Panc1 (cell line): ENCODE measurements around the gene C11orf16. TPM values are rescaled to one million over a fixed set of nuclear protein-coding genes. Genes with fewer than 3 reads are reported as not detected.

Experiments used
- ATAC-seq: fragments of 200-7000 bp; cut with Tn5 transposase; 2 replicates; pipeline ENCODE4 v1.9.1; 2020; ENCODE audit warnings: mild to moderate bottlenecking, moderate library complexity
- BruUV-seq: library from RNA; stranded (reverse); fragments of 400-500 nt; replicated peaks from 2 replicates; lab custom pipeline; 2021; lab: Mats Ljungman, UMichigan
- CTCF ChIA-PET: fragments of 300-600 bp; sonication (Branson Sonifier 250); formaldehyde crosslinking; loops from one replicate; lab custom pipeline; 2022; ENCODE audit warnings: antibody characterized with exemption; lab: Charles Lee
- POLR2A ChIA-PET: fragments of 300-600 bp; sonication (Branson Sonifier 250); formaldehyde crosslinking; loops from one replicate; lab custom pipeline; 2022; ENCODE audit warnings: antibody characterized with exemption; lab: Charles Lee
- DNase-seq: peaks from one replicate; pipeline ENCODE4 v3.0.0-alpha.2; 2010; ENCODE audit warnings: low read depth, low spot score
- H3K27ac ChIP-seq: 2 replicates; pipeline ENCODE4 v1.5.1; 2011; ENCODE audit warnings: mild to moderate bottlenecking, low read length, inconsistent platforms
- H3K27me3 ChIP-seq: fragments of 200-500 bp; sonication (Bioruptor generic); 2 replicates; pipeline ENCODE4 v1.6.0; 2014; ENCODE audit warnings: low read length, inconsistent platforms; ENCODE audit not compliant: control insufficient read depth, insufficient read depth
- H3K36me3 ChIP-seq: fragments of 200-500 bp; sonication (Bioruptor generic); 2 replicates; pipeline ENCODE4 v1.5.1; 2014; ENCODE audit warnings: inconsistent platforms, mild to moderate bottlenecking, low read length, moderate library complexity; ENCODE audit not compliant: control insufficient read depth, insufficient read depth
- H3K4me1 ChIP-seq: 2 replicates; pipeline ENCODE4 v1.5.1; 2011; ENCODE audit warnings: inconsistent platforms, mild to moderate bottlenecking, low read length, moderate library complexity; ENCODE audit not compliant: control insufficient read depth, insufficient read depth
- H3K4me3 ChIP-seq, 2 experiments: 2 replicates each; pipeline ENCODE4 v1.5.1; 2011 to 2012; ENCODE audit warnings: low read depth in 2 of 2, low read length in 2 of 2, mild to moderate bottlenecking in 2 of 2, inconsistent platforms in 1 of 2, moderate library complexity in 1 of 2
- H3K9me3 ChIP-seq: fragments of 200-500 bp; sonication (Bioruptor generic); 2 replicates; pipeline ENCODE4 v1.5.1; 2014; ENCODE audit warnings: low read depth, mild to moderate bottlenecking, inconsistent platforms, low read length, moderate library complexity; ENCODE audit not compliant: control insufficient read depth, insufficient read depth
- CTCF ChIP-seq: fragments of 450-650 bp; IDR thresholded peaks from 2 replicates; pipeline ENCODE4 v1.5.1; 2017; ENCODE audit warnings: mild to moderate bottlenecking
- POLR2AphosphoS5 ChIP-seq: IDR thresholded peaks from 2 replicates; pipeline ENCODE4 v1.6.1; 2012; ENCODE audit warnings: mild to moderate bottlenecking, low read depth, low read length, moderate library complexity
- REST ChIP-seq, 2 experiments: IDR thresholded peaks; 2 replicates each; pipeline ENCODE4 v1.6.1; 2011 to 2012; ENCODE audit warnings: low read depth in 2 of 2, control low read depth in 1 of 2, low read length in 1 of 2, mild to moderate bottlenecking in 1 of 2, moderate library complexity in 1 of 2; ENCODE audit not compliant: insufficient read depth in 1 of 2
- SIN3A ChIP-seq: IDR thresholded peaks from 2 replicates; pipeline ENCODE4 v1.6.1; 2012; ENCODE audit warnings: low read depth, mild to moderate bottlenecking, low read length, moderate library complexity, borderline replicate concordance; ENCODE audit not compliant: insufficient read depth
- TCF7L2 ChIP-seq: IDR thresholded peaks from 2 replicates; pipeline ENCODE4 v1.6.1; 2011; ENCODE audit warnings: mild to moderate bottlenecking, low read depth, low read length, inconsistent platforms
- in situ Hi-C: cut with HindIII; loops from 2 replicates; pipeline ENCODE4 v1.10.0; 2016; ENCODE audit warnings: low sequenced_read_pairs, low pct_unique_long_range_greater_than_20kb
- intact Hi-C: fragments of 100-400 bp; cut with micrococcal nuclease; formaldehyde crosslinking; loops from one replicate; pipeline ENCODE4 v1.10.0; 2022; ENCODE audit not compliant: unreplicated experiment
- total RNA-seq: library from RNA; stranded (reverse); gene quantifications from one replicate; pipeline ENCODE4 v1.2.1, GENCODE V29; 2021; ENCODE audit not compliant: unreplicated experiment

C11orf16 gene
- total RNA-seq, 1 experiment from 2014 or later = 0.15 TPM

GRCh38 chr11:8913961-8914660 is 18.6 kb downstream of the C11orf16 start:
- TSS peak; percentile 9 for BruUV-seq
- no peaks in the 10 kb centered on the region for H3K9me3 ChIP-seq
- no peak for TF ChIP-seq TCF7L2
- TF ChIP-seq CTCF = peak; percentile 97
- in situ Hi-C loops (no loop called here), intact Hi-C loops (loop anchor here (1.0 to 5.0 kb wide), 2 partner anchors 45 to 223 kb away; no protein-coding TSS in a partner anchor)
- peaks cover 44% of the 10 kb centered on the region for H3K4me1 ChIP-seq
- ATAC-seq = no peak
- peaks cover 22% of the 10 kb centered on the region for H3K36me3 ChIP-seq
- H3K4me3 ChIP-seq = no peak overlapping the region
- POLR2A ChIA-PET = no interaction called here
- CTCF ChIA-PET = interaction anchor here (0.6 to 2.7 kb wide), 4 partner anchors 20 to 225 kb away, joined by 3 to 43 read pairs (median 12); no protein-coding TSS in a partner anchor
- DNase-seq = no peak
- H3K27ac ChIP-seq = peak overlapping the region; percentile 29
- no peaks in the 10 kb centered on the region for H3K27me3 ChIP-seq

GRCh38 chr11:8911029-8911823 is 21.5 kb downstream of the C11orf16 start, which contains the start of gene AKIP1:
Gene AKIP1, plus strand, starts transcription at chr11:8911189. Its CDS starts 261 bp downstream, at chr11:8911450.
- 0 out of 4 replicates have a peak, but pooled peaks of 1 of the 2 experiments have one; percentile 14 for TF ChIP-seq REST (IDR thresholded peaks at IDR 0.05; ENCODE audit: insufficient read depth in 1 of 2, low read depth in 2 of 2, low read length in 1 of 2)
- TF ChIP-seq SIN3A = peak; percentile 69; the same call in 1 of the 2 replicates
- no peak for TF ChIP-seq TCF7L2
- TF ChIP-seq POLR2AphosphoS5 = peak; percentile 87
- Histone ChIP-seq H3K27ac (peak within 1 kb of the TSS; percentile 88), H3K36me3 (peaks cover 5% of the 10 kb centered on the region), H3K9me3 (no peaks in the 10 kb centered on the region), H3K27me3 (no peaks in the 10 kb centered on the region), H3K4me3 (peak within 1 kb of the TSS; percentile 72 to 81), H3K4me1 (peaks cover 28% of the 10 kb centered on the region)
- ATAC-seq (peak; percentile 94), DNase-seq (no peak)
- in situ Hi-C loops (no loop called here), intact Hi-C loops (loop anchor here (5.0 kb wide), 1 partner anchor 226 kb away; no protein-coding TSS in a partner anchor)
- ChIA-PET CTCF (interaction anchor here (0.5 to 0.7 kb wide), 3 partner anchors 28 to 105 kb away, joined by 4 to 6 read pairs (median 5); no protein-coding TSS in a partner anchor), POLR2A (interaction anchor here (0.5 to 0.6 kb wide), 7 partner anchors 43 to 803 kb away, joined by 3 to 15 read pairs (median 5); no protein-coding TSS in a partner anchor)
- no TSS peak for BruUV-seq
